Kidney glomerular epithelial cell (primary cell): ENCODE data around the gene ATG2A.

Experiments
- DNase-seq: peaks from one replicate; lab custom pipeline; 2025; lab: John Stamatoyannopoulos, UW

The ATG2A gene

GRCh38 chr11:64916775-64917662 lies at the start of gene ATG2A:
TSS of gene ATG2A (minus strand) at chr11:64917209. CDS start at chr11:64917135, 74 bp downstream.
- peak; percentile 99 for DNase-seq

- DNase-seq = no peak
Measured at GRCh38 chr11:64963072-64963631, 46.1 kb upstream of the ATG2A start.

GRCh38 chr11:64960719-64961118 lies 43.7 kb upstream of the ATG2A start:
- DNase-seq = no peak

GRCh38 chr11:64959498-64959897 lies 42.5 kb upstream of the ATG2A start:
- no peak for DNase-seq

GRCh38 chr11:64954201-64954600 lies 37.2 kb upstream of the ATG2A start:
- no peak for DNase-seq

GRCh38 chr11:64951529-64951928 lies 34.5 kb upstream of the ATG2A start:
- DNase-seq = no peak

- DNase-seq = no peak
Measured at GRCh38 chr11:64947208-64947814, 30.3 kb upstream of the ATG2A start.

- DNase-seq = no peak
Measured at GRCh38 chr11:64936539-64936938, 19.5 kb upstream of the ATG2A start.

GRCh38 chr11:64935359-64936081 lies 18.5 kb upstream of the ATG2A start, which contains the start of gene GPHA2:
TSS of gene GPHA2 (minus strand) at chr11:64935893. CDS start at chr11:64935460, 433 bp downstream.
- DNase-seq = no peak

- no peak for DNase-seq
Measured at GRCh38 chr11:64934682-64935358, 17.8 kb upstream of the ATG2A start.

- no peak for DNase-seq
Measured at GRCh38 chr11:64933935-64934681, 17.1 kb upstream of the ATG2A start.

GRCh38 chr11:64933213-64933934 lies 16.4 kb upstream of the ATG2A start:
- no peak for DNase-seq

GRCh38 chr11:64932324-64932723 lies 15.3 kb upstream of the ATG2A start:
- DNase-seq = no peak

GRCh38 chr11:64931290-64931689 lies 14.3 kb upstream of the ATG2A start:
- no peak for DNase-seq

GRCh38 chr11:64930340-64930739 lies 13.3 kb upstream of the ATG2A start:
- no peak for DNase-seq

- no peak for DNase-seq
Measured at GRCh38 chr11:64929625-64930024, 12.6 kb upstream of the ATG2A start.

GRCh38 chr11:64928957-64929356 lies 11.9 kb upstream of the ATG2A start:
- no peak for DNase-seq

- DNase-seq = no peak
Measured at GRCh38 chr11:64926689-64927088, 9.7 kb upstream of the ATG2A start.

- no peak for DNase-seq
Measured at GRCh38 chr11:64925536-64926436, 8.8 kb upstream of the ATG2A start.
